NCI-H446 (cell line): ENCODE results near the gene NLRC5.
"Not testable (repeated sequence)": the region's sequence is repeated elsewhere in the genome, so short reads cannot be mapped to it uniquely, and the experiment has no call there.

Experiments
- DNase-seq, 2 experiments: peaks; one replicate each; lab custom pipeline; 2025; lab: John Stamatoyannopoulos, UW

The NLRC5 gene

DNA sequence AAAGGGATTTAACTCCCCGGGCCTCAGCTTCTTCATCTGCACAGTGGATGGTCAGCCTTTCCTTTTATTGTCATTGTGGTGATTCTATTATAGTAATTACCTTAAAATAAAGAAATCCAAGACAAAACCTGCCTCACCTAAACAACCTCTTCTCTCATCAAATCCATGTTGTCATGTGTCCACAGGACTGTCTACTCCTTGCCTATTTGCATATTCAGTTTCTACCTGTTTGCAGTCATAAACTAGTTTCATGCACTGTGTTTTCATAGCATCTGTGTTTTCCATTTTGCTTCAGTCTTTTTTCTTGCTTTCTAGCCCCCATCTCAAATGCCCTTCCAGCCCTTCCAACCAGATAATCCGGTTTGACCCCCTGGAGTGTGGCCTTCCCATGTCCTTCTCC, 58.7 kb downstream of the NLRC5 start:
- DNase-seq, result no peak

DNA sequence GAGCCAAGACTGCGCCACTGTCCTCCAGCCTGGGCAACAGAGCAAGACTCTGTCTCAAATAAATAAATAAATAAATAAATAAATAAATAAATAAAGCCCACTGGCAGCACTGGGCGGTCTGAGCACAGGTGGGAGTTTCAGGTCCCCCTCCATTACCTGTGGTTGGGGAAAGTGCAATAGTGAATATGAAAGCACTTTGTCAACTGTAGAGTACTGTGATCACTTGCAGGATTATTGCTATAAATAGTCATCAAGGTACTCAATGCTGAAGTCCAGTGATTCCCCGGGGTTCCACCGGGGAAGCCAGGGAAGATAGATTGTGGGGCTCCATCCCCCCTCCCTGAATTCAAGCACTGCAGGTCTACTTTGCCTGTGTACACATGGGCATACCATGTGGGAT, 60.3 kb downstream of the NLRC5 start:
- DNase-seq, result no peak

DNA sequence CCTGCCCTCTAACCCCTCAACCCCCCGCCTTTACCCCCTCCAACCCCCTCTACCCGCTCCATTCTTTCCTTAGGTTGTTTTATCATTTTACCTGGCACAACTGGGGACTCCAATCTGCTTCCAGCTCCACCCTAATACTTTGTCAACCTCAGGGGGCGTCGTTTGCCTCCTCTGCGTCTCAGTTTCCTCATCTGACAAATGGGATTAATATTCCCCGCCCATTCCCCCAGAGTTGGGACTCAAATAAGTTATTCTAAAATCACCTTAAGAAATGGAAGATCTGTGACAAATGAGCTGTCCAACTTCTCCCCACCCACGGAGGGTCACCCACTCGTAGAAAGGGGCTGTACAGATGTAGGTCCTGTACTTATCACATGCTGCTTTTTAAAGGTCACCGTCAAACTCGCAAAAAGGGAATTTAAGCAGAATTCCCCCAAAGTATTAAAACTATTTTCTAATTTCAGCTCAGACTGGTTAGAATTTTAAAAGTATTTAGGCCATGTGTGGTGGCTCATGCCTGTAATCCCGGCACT, 62.4 kb downstream of the NLRC5 start:
- DNase-seq, result no peak

DNA sequence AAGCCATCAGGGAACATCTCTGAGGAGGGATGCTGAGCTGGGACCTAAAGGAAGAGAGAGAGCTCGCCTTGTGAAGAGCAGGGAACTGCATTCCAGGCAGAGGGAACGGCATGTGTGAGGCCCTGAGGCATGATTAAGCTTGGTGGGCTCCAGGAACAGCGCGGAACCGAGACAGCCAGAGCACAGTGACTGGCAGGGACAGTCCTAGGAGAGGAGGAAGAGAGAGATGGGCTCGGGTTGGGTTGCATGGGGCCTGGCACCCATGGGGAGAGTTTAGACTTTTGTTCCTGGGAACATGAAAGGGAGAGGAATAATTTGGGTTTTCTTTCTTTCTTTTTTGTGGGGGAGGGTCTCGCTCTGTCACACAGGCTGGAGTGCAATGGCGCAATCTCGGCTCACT, 63.8 kb downstream of the NLRC5 start:
- no peak for DNase-seq

DNA sequence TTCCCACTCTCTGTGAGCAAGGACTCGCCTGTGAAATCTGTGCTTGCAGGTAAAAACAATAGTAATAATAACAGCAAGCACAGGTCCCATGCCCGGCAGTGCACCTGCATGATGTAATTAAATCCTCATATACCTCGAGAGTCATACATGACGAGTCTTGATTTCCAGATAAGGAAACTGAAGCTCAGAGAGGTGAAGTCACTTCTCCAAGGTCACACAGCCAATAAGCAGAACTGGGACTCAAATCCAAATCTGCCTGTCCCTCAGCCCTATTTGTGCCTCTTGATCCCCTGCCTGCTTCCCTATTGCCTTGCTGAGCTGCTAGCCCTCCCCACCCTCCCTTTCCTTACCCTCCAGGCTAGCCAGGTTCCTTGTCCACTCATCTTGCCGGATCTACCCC, 65.0 kb downstream of the NLRC5 start:
- DNase-seq, result no peak

DNA sequence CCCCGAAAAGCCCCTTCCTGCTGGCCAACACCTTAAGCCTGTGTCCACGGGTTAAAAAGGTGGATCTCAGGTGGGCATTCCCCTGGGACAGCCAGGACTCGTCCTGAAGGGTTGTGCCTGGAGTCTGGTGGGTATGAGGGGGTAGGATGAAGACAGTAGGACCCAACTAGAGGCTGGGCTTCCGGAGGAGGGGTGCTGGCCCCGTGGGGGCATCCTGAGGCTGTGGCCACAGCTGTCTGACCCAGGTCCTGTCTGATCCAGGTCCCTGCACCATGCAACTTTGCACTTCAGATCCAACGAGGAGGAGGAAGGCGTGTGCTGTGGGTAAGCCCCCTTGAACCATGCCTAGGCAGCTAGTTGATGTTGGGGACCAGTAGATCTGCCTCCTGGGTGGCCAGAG, 65.4 kb downstream of the NLRC5 start:
- no peak for DNase-seq

DNA sequence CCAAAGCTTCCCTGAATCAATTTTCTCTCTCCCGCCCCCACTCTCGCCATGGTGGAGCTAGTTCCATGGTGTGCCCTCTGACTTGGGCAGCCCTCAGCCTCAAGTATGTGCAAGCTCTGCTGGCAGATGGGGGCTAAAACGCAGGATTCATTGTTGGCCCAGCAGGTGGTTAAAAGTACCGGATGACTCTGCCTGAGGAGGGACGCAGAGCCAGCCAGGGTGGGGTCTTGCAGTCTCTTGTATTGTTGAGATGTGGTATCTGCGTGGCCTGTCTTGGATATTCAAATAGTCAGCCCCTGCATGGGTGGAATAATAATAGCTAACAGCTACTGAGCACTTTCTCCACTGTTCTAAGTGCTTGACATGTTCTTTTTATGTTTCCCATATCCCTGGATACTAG, 66.3 kb downstream of the NLRC5 start:
- no peak for DNase-seq

DNA sequence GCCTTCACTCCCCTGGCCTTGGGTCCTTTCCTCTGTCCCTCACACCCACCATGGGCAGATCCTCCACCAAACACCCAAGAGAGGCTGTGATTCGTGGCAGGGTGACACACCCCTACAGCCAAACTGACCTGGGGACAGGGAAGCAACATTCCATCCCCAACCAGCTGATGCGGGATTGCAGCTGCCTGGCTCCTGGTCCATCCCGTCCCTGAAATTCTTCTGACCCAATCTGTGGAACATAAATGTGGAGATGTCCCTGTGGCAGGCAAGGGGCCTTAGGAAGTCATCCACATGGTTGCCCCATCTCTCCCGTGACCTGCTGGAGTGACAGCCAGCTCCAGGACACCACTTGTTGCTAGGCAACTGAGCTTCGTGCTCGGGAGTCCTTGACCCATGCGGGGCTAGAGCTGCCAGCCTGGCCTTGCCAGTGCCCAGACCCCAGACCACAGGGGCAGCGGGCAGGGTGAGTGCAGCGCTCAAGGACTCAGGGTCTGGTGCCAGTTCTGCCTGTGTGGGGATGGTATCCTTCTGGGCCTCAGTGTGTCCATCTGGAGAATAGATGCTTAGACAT, 69.0 kb downstream of the NLRC5 start:
- DNase-seq, result no peak

DNA sequence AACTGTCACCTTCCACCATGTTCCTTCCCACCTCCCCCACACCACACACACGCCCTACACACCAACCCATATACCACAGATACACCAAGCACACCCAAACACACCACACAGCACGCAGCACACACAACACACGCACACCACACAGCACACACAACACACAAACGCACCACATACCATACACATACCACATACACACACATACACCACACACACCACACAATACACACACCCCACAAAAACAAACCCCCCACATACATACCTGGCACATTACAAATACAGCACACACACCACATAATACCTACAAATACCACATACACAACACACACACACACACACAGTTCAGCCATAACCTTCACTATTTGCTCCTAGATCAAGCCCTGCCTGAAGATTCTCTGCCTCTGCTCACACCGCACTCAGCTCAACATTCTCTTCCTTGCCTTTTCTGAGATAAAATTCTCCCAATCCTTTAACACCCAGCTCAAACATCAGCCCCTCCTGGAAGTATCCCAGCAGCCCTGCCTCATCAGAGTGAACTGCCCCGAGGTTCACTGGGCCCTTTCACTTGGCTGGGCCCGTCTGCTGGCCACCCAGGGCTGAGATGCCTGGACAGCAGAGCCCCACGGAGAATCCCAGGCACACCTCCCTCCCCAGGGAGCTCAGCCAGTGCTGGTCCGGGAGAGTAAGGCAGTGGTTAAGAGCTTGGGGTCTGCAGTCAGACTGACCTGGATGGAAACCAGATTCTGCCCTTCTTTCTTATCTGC, 71.1 kb downstream of the NLRC5 start:
- no peak for DNase-seq

DNA sequence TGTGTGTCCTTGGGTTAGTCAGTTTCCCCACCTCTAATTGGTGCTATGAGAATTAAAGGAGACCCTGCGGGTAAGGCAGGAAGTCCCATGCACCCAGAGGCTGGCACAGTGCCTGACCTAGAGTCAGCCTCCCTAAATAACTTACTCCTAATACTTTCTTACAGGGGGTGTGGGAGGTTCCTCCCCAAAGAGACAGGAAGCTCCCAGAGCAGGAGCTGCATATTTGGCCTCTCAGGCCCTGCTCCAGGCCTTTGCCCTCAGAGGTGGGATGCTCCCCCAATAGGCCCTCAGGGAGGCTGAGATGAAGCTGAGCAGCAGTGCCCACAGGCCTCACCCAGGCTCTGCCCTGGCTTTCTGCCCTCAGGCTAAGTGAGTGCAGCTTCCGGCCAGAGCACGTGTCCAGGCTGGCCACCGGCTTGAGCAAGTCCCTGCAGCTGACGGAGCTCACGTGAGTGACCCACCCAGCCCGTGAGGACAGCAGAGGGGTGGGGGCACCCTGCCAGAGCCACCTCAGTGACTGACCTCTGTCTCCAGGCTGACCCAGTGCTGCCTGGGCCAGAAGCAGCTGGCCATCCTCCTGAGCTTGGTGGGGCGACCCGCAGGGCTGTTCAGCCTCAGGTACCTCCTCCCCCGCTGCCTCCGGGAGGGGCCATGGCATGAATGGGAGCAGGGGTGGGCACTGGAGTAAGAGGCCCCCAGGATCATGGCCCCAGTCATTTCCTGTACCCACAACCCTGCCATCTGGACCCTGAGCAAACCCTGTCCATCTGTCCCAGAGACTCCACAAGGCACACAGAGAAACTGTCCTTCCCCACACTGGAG, 71.9 kb downstream of the NLRC5 start:
- no peak for DNase-seq

DNA sequence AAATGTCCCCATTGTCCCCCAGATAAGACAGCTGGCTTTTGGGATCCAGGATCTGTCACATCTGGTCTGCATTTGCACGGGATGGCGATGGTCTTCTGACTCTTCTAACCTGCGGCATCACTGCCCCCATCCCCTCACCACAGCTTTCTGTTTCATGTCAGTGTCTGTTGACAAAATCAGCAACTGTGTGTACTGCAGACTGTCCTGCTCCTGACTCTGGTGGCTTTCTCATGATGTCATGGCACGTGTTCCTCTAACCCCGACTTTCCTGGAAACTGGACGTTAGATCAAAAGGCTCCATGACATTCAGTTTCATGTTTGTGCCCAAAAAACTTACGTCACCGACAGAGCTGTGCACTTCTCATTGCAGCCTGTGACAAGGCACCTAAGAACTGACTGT, 73.0 kb downstream of the NLRC5 start:
- no peak for DNase-seq

DNA sequence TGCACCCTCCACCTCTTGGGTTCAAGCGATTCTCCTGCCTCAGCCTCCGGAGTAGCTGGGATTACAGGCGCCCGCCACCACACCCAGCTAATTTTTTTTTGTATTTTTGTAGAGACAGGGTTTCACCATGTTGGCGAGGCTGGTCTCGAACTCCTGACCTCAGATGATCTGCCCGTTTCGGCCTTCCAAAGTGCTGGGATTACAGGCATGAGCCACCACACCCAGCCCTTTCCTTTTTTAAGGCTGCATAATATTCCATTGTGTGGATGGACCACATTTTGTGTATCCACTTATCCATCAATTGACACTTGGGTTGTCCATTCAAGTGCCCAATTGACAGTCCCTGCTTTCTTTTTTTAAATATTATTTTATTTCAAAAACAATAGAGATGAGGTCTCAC, 73.8 kb downstream of the NLRC5 start:
- not testable (repeated sequence) for DNase-seq

DNA sequence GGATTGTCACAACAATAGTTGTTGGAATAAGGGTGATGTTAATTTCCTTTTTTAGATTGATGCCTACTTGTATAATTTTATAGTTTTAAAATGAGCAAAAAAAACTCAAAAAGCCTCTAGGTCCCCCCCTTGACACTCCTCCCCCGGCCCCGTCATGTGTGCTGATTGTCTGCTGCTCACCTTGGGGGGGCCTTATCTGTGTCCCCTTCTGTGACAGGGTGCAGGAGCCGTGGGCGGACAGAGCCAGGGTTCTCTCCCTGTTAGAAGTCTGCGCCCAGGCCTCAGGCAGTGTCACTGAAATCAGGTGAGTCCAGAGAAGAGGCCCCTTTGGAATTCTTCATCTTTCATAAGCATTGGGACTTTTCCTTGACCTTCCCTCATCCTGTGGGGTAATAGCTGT, 75.6 kb downstream of the NLRC5 start:
- no peak for DNase-seq

DNA sequence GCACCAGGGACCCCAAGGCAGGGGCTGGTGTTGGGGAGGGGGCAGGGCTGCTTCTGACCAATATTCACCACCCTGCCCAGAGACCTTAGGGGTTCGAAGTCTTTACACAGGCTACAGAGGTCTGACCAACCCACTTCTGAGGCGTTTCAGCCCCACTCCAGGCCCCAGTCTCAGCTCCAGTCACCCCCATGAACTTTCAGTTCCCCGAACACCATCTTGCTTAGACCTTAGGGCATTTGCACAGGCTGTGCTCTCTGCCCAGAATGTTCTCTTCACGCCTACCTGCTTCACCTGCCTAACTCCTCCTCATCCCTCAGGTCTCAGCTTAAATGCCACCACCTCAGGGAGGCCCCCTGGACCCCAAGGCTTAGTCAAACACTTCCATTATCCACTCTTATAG, 77.3 kb downstream of the NLRC5 start:
- no peak for DNase-seq

DNA sequence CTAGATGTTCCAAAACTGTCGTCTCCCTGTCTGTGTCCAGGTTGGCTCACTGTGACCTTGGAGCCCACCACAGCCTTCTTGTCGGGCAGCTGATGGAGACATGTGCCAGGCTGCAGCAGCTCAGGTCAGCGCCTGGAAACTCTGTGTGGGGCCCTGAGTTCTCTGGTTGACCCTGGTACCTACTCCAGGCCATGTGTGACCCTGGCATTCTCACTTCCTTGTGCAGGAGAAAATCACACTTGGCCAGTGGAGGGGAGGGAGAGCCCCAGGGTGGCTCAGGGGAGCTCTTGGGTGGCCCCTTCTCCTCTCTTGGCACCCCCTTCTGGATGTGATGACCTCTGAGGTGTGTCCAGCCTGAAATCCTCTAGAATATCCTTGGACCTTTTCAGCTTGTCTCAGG, 78.0 kb downstream of the NLRC5 start:
- no peak for DNase-seq

DNA sequence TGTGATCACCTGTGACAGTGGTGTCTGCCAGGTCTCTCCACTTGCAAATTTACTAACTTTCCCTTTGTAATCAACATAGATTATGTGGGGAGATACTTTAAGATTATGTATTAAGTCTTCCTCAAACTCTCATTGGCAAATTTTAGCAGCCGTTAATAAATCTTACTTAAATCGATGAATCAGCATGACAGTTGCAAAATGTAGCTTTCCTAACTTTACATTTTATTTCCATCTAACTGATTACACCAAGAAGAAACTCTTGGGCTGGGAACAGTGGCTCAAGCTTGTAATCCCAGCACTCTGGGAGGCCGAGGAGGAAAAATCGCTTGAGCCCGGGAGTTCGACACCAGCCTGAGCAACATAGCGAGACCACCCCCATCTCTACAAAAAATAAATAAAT, 79.7 kb downstream of the NLRC5 start:
- no peak for DNase-seq

DNA sequence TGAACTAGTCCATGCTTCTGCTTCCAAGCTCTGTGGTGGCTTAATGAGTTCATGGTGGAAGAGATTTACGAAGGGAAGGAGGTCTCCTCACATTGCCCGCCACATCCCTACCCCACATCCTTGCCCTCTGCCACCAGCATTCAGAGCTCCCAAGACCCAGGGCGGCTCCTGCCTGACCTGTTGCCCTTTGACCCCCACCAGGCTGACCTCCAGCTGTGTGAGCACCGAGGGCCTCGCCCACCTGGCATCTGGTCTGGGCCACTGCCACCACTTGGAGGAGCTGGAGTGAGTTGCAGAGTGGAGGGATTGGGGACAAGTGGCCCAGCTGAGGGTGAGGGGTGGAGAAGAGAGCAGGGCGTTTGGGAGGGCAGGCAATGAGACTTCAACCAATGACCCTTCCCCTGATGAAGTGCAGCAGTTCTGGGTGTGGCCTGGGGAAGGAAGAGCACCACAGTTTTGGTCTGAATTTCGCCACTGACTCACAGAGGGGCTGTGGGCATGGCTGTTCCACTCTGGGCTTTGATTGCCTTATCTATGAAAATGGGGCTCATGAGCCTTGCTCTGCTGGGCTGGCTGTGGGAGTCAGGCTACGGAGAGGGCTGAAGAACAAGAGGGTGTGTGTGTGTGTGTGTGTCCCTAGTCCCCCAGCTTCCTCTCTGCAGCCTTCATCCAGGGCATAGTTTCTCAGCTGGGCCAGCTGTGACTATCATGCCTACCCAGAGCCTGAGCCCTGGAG, 80.4 kb downstream of the NLRC5 start:
- no peak for DNase-seq

DNA sequence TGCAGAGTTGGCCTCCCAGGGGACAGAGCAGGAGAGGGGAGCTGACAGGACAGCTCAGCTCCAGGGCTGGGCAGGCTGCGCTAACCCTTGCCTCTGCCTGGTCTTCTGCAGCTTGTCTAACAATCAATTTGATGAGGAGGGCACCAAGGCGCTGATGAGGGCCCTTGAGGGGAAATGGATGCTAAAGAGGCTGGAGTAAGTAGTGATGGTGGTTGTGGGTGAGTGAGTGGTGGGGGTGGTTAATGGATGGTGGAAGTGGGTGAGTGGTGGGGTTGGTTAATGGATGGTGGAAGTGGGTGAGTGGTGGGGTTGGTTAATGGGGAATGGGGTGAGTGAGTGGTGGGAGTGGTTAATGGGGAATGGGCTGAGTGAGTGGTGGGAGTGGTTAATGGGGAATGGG, 81.1 kb downstream of the NLRC5 start:
- DNase-seq, result no peak

DNA sequence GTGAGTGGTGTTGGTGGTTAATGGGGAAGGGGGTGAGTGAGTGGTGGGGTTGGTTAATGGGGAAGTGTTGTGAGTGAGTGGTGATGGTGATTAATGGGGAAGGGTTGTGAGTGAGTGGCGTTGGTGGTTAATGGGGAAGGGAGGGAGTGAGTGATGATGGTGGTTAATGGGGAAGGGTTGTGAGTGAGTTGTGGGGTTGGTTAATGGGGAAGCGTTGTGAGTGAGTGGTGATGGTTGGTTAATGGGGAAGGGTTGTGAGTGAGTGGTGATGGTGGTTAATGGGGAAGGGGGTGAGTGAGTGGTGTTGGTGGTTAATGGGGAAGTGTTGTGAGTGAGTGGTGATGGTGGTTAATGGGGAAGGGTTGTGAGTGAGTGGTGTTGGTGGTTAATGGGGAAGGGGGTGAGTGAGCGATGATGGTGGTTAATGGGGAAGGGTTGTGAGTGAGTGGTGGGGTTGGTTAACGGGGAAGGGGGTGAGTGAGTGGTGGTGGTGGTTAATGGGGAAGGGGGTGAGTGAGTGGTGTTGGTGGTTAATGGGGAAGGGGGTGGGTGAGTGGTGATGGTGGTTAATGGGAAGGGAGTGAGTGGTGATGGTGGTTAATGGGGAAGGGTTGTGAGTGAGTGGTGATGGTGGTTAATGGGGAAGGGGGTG, 81.8 kb downstream of the NLRC5 start:
- not testable (repeated sequence) for DNase-seq

DNA sequence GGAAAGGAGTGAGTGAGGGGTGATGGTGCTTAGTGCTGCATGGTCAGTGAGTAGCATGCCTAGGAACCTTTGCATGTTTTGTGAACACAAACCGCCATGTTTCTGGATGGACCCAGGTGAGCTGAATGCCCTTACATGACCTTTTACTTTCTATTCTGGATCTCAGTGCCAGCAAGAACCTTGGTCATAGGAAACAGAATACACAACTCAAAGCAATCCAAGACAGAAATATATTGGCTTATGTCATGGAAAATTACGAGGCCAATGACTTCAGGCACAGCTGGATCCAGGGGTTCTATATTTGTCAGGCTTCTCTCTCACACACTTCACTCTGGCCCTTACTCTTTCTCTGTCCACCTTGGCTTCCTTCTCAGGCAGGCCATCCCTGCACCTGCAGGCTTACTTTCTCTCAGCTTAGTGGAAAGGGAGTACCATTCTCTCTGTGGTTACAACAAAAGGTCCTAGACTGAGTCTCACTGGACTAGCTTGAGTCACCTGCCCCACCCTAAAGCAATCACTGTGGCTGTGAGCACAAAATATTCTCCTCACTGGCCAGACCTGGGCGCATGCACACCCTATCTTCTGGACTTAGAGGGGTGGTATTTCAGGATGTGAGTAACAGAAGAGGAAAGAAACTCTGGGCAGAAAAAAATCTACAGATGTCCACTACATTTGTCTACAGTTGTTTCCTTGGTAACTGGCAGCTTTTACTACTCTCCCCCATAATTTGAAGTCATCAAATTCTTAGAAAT, 82.7 kb downstream of the NLRC5 start:
- DNase-seq, result no peak
